HUES48 (cell line): ENCODE measurements around the gene R3HCC1L.
"Not testable (repeated sequence)": the region's sequence is repeated elsewhere in the genome, so short reads cannot be mapped to it uniquely, and the experiment has no call there.

Experiments
- H3K27ac ChIP-seq: one replicate; pipeline ENCODE4 v1.7.0; 2013; ENCODE audit warnings: low read depth, low read length, inconsistent platforms
- H3K27me3 ChIP-seq: 2 replicates; pipeline ENCODE4 v1.6.1; 2013; ENCODE audit warnings: mild to moderate bottlenecking, low read length; ENCODE audit not compliant: control insufficient read depth, insufficient read depth
- H3K36me3 ChIP-seq: 2 replicates; pipeline ENCODE4 v1.6.1; 2013; ENCODE audit warnings: low read length; ENCODE audit not compliant: control insufficient read depth, insufficient read depth
- H3K4me1 ChIP-seq: 2 replicates; pipeline ENCODE4 v1.6.1; 2013; ENCODE audit warnings: mild to moderate bottlenecking, low read length; ENCODE audit not compliant: control insufficient read depth, insufficient read depth
- H3K4me3 ChIP-seq: 2 replicates; pipeline ENCODE4 v1.5.1; 2013; ENCODE audit warnings: mild to moderate bottlenecking, low read depth, low read length
- H3K9ac ChIP-seq: 2 replicates; pipeline ENCODE4 v1.6.1; 2013; ENCODE audit warnings: mild to moderate bottlenecking, low read depth, low read length, moderate library complexity
- H3K9me3 ChIP-seq: 2 replicates; pipeline ENCODE4 v1.6.1; 2013; ENCODE audit warnings: low read length; ENCODE audit not compliant: control insufficient read depth, insufficient read depth

R3HCC1L gene

DNA sequence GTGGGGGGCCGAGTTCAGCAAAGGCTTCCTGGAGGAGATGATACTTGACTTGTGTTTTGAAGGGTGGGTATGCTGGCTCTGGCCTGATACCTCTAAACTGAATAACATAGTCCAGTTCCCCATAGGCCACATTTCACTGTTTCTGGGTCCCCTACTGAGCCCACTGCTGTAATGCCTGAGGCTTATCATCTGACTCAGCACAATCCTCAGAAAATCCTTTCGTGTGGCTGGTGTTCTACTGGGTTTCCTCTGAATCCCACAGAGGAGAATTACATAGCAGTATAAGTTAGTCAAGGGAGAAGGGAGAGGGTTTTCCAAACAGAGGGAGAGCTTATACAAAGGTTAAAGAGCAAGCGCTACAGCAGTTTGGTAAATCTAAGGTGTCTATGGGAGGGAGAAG lies 2.8 kb upstream of the R3HCC1L start:
- Histone ChIP-seq H3K4me3 (no peak overlapping the region), H3K27me3 (no peaks in the 10 kb centered on the region; the same call in 1 of the 2 replicates), H3K9ac (no peak overlapping the region), H3K4me1 (no peaks in the 10 kb centered on the region), H3K36me3 (no peaks in the 10 kb centered on the region), H3K27ac (no peak overlapping the region), H3K9me3 (no peaks in the 10 kb centered on the region)

DNA sequence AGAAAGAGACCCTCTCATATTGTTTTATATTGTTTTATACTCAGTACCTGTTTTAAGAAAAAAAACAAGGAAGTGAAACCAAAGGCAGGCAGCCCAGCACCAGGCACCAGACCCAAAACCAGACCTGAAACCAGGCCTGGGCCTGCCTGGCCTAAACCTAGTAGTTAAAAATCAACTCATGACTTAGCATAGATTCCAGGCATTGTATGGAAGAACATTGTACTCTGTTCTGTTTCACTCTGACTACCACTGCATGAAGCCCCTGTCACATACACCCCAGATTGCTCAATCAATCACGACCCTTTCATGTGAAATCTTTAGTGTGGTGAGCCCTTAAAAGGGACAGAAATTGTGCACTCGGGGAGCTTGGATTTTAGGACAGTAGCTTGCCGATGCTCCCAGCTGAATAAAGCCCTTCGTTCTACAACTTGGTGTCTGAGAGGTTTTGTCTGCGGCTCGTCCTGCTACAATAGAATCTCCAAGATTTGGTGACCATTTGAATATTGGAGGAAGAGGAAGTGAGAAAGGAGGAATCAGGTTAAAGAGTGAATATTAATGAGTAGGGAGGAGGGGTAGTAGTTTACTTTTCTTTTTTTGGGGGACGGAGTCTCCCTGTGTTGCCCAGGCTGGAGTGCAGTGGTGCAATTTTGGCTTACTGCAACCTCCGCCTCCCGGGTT lies 1.2 kb upstream of the R3HCC1L start:
- H3K27ac ChIP-seq, H3K36me3 ChIP-seq, H3K4me1 ChIP-seq, H3K4me3 ChIP-seq, H3K9ac ChIP-seq, H3K9me3 ChIP-seq, H3K27me3 ChIP-seq: not testable (repeated sequence)

DNA sequence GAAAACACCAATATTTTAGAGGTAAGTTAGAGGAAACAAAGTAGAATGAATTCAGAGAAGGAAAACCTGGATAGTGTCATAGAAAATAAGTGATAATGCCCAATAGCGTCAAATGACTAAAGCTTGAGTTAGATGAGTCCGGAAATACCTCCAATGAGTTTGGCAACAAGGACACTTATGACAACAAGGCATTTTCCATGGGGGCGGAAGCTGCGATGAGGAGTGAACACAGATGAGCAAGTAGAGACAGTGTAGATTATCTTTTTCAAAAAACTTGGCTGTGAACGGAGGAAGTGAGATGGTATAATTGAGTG lies 383 bp upstream of the R3HCC1L start:
- Histone ChIP-seq H3K27ac (no peak overlapping the region), H3K27me3 (no peaks in the 10 kb centered on the region), H3K4me1 (no peaks in the 10 kb centered on the region), H3K4me3 (peak overlapping the region; percentile 89), H3K9ac (no peak overlapping the region), H3K36me3 (no peaks in the 10 kb centered on the region), H3K9me3 (no peaks in the 10 kb centered on the region)

DNA sequence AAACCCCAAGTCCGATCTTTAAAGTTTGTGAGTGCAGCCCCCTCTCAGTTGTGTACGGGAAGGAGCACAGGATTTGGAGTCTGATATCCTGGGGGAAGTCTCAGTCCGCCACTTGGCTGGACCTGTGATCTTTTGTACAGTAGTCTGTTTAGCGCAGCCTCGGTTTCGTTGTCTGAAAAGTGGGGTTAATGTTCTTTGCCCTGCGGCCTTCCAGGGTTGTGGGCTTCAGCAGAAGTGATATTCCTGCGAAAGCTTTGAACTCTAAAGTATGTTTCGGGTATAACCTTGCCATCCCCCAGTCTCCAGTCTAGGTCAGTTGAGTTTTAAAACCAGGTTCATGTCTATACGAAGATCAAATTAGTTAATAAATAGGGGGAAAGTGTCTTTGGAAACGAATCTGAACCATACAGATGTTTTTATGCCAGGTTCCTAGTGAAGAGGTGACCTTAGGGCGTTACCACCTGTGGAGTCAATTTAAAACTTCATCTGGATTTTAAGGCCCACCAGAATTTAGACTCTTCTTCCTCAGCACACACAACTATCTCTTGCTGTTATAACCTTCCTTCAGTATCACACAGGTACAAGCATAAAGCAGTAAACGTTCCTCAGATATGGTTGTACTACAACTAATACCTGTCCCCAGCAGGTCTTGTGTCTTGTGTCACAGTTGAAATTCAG lies 904 bp downstream of the R3HCC1L start:
- Histone ChIP-seq H3K9me3 (no peaks in the 10 kb centered on the region), H3K36me3 (no peaks in the 10 kb centered on the region), H3K4me3 (peak overlapping the region; percentile 89), H3K27me3 (no peaks in the 10 kb centered on the region), H3K27ac (peak overlapping the region; percentile 93), H3K4me1 (no peaks in the 10 kb centered on the region), H3K9ac (peak overlapping the region; percentile 73)

DNA sequence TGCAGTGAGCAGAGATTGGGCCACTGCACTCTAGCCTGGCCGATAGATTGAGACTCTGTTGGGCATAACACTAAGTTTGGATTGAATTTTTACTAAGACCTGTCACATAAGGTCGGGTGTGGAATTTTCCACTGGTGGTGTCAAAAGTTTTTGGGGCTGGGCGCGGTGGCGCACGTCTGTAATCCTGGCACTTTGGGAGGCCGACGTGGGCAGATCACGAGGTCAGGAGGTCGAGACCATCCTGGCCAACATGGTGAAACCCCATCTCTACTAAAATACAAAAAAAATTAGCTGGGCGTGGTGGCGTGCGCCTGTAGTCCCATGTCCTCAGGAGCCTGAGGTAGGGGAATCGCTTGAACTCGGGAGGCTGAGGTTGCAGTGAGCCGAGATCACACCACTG lies 2.3 kb downstream of the R3HCC1L start:
- not testable (repeated sequence) for H3K27ac ChIP-seq, H3K36me3 ChIP-seq, H3K4me1 ChIP-seq, H3K27me3 ChIP-seq, H3K9me3 ChIP-seq, H3K4me3 ChIP-seq, H3K9ac ChIP-seq

DNA sequence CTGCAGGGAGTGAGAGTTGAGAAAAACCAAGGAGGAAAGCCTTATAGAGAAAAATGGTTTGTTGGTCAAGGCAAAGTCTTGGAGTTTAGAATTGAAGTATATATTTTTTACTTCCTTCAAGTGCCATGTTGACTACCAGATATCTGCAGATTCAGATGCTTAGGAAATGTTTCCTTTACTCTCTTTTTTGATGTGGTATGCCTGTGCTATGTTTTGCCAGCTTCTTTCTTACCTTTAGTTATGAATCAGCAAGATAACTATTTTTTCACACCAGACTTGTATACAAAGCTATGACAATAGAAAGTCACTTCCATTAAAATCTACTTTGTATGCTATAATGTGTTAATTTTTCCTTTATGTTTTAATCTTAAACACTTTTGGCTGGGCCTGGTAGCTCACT lies 3.6 kb downstream of the R3HCC1L start:
- no peak overlapping the region for H3K27ac ChIP-seq
- no peaks in the 10 kb centered on the region for H3K4me1 ChIP-seq
- no peaks in the 10 kb centered on the region for H3K9me3 ChIP-seq
- no peaks in the 10 kb centered on the region for H3K36me3 ChIP-seq
- no peaks in the 10 kb centered on the region for H3K27me3 ChIP-seq
- H3K4me3 ChIP-seq, result no peak overlapping the region
- H3K9ac ChIP-seq, result no peak overlapping the region

DNA sequence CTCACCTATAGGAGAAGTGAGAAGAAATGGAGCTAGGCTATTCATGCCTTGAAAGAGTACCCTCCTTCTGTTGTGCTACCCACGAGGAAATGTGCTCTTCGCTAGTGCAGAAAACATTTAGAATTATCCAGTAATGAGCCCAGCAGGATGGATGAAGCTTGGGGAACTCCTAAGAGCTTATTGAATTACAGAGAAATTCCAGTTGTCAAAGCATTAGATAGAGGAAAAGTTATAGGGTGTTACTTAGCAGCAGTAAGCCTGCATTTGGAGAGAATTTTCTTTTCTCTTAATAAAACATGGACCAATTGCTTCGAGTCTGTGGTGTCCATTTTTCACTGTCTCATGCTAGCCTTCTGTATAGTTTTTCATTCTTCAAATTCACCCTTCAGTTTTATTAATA lies 5.0 kb downstream of the R3HCC1L start:
- no peak overlapping the region for H3K27ac ChIP-seq
- H3K9me3 ChIP-seq, result no peaks in the 10 kb centered on the region
- H3K27me3 ChIP-seq, result no peaks in the 10 kb centered on the region
- no peak overlapping the region for H3K4me3 ChIP-seq
- no peak overlapping the region for H3K9ac ChIP-seq
- no peaks in the 10 kb centered on the region for H3K4me1 ChIP-seq
- H3K36me3 ChIP-seq, result no peaks in the 10 kb centered on the region

DNA sequence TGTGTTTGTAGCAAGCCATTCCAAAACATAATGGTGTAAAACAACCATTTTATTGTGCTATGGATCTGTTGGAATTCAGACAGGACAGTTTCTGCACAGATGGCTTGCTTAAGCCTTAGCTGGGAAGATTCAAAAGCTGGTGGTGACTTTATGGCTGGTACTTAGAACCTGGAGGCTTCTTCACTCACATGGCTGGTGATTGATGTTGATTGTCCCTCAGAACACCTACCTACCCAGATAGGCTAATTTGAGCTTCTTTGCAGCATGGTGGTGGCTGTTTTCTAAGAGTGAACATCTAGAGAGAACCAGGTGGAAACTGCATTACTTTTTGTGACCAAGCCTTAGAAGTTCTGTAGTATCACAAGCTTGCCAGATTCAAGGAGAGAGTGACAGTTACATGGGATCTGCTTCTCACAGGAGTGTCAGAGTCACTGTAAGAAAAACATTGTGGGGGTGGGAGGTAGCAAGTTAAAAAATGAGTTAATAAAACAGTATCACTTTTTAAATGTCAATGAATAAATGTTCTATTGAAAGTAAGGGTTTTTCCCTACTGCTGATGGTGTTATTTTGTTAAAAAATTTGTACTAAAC lies 7.1 kb downstream of the R3HCC1L start:
- Histone ChIP-seq H3K27ac (no peak overlapping the region), H3K9me3 (no peaks in the 10 kb centered on the region), H3K4me3 (no peak overlapping the region)

DNA sequence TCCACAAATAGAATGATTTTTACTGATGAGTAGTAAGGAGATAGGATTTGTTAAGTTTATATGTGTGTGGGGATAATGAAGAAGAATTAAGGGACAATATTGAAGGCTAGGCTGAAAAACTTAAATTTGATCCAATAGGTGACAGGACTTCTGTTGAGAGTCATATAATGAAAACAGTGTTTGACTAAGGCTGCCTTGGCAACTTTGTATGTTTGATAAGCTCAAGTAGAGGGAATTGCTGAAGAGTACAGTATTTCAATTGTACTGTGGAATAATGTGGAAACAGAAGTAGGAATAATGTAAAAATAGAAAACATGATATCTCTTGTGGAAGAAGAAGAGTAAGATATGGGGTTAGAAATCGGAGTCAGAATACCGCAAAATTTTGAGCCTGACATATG lies 10.5 kb downstream of the R3HCC1L start:
- no peak overlapping the region for H3K9ac ChIP-seq
- no peaks in the 10 kb centered on the region for H3K27me3 ChIP-seq
- no peaks in the 10 kb centered on the region for H3K36me3 ChIP-seq
- no peaks in the 10 kb centered on the region for H3K9me3 ChIP-seq
- H3K27ac ChIP-seq, result no peak overlapping the region
- H3K4me1 ChIP-seq, result no peaks in the 10 kb centered on the region
- no peak overlapping the region for H3K4me3 ChIP-seq

More for the DNA sequence above, 7.1 kb downstream of the R3HCC1L start:
- H3K36me3 ChIP-seq, result no peaks in the 10 kb centered on the region
- H3K4me1 ChIP-seq, result no peaks in the 10 kb centered on the region
- no peaks in the 10 kb centered on the region for H3K27me3 ChIP-seq
- no peak overlapping the region for H3K9ac ChIP-seq

DNA sequence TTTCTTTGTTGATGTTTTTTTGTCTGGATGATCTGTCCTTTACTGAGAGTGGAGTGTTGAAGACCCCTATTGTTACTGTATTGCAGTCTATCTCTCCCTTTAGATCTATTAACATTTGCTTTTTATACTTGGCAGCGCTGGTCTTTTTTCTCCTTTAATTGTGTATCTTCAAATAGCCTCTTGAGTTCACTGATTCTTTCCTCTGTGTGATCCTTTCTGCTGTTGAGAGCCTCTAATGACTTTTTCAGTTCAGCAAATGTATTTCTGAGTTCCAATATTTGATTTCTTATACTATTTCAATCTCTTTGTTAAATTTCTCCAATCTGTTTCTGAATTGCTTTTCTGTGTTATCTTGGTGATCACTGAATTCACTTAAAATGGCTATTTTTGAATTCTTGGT lies 15.4 kb downstream of the R3HCC1L start:
- no peaks in the 10 kb centered on the region for H3K27me3 ChIP-seq
- H3K27ac ChIP-seq, result no peak overlapping the region
- H3K4me1 ChIP-seq, result no peaks in the 10 kb centered on the region
- no peak overlapping the region for H3K4me3 ChIP-seq
- H3K9me3 ChIP-seq, result peaks cover 12% of the 10 kb centered on the region
- no peaks in the 10 kb centered on the region for H3K36me3 ChIP-seq
- no peak overlapping the region for H3K9ac ChIP-seq

DNA sequence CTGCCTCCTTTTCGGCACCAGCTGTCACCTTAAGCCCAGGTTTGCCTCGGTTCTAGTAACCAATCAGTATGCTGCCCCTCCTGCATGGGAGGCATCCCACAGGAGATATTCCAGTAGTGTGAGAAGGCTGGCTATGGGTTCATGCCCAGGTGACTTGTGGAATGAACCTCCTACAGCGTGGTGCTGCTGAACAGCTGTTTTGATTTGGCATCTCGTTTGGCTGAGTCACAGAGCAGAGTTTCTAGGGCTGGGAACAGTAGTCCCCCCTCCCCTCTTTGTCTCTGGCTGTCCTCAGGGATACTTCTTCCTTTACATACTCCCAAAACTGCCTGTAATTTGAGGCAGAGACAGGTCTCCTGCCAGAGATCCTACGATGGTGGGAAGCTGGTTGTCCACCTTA lies 16.1 kb downstream of the R3HCC1L start:
- no peak overlapping the region for H3K4me3 ChIP-seq
- H3K27ac ChIP-seq, result no peak overlapping the region
- H3K4me1 ChIP-seq, result no peaks in the 10 kb centered on the region
- no peaks in the 10 kb centered on the region for H3K36me3 ChIP-seq
- H3K9me3 ChIP-seq, result peaks cover 12% of the 10 kb centered on the region
- no peak overlapping the region for H3K9ac ChIP-seq
- H3K27me3 ChIP-seq, result no peaks in the 10 kb centered on the region
